Tibial nerve (tissue), 4 donors: ENCODE results near the gene HSPH1. TPM values are rescaled to one million over a fixed set of nuclear protein-coding genes. Genes with fewer than 3 reads are reported as not detected.

Experiments used
- DNase-seq, 2 donors: peaks; one replicate each; pipeline ENCODE4 v3.0.0-alpha.2; 2019; ENCODE audit warnings: low spot score in 2 of 2
- H3K27ac ChIP-seq, 4 donors: fragments of 200-600 bp; sonication (generic) in 3 of 4; one replicate each; pipeline ENCODE4 v1.5.1; 2017 to 2019; ENCODE audit warnings: mild to moderate bottlenecking in 1 of 4
- H3K27me3 ChIP-seq, 2 donors: fragments of 200-600 bp; sonication (generic) in 1 of 2; one replicate each; pipeline versions ENCODE4 v1.5.1 to v1.6.0; 2017 to 2019
- H3K36me3 ChIP-seq, 3 donors: fragments of 200-600 bp; sonication (generic); one replicate each; pipeline ENCODE4 v1.5.1; 2018 to 2019
- H3K4me1 ChIP-seq, 4 donors: fragments of 200-600 bp; sonication (generic) in 3 of 4; one replicate each; pipeline ENCODE4 v1.5.1; 2017 to 2019
- H3K4me3 ChIP-seq, 4 donors: fragments of 200-600 bp; sonication (generic) in 3 of 4; one replicate each; pipeline ENCODE4 v1.5.1; 2017 to 2019; ENCODE audit warnings: mild to moderate bottlenecking in 1 of 4, moderate library complexity in 1 of 4
- H3K9me3 ChIP-seq, 4 donors: fragments of 200-600 bp; sonication (generic) in 3 of 4; one replicate each; pipeline ENCODE4 v1.5.1; 2017 to 2019
- CTCF ChIP-seq, 5 experiments: fragments of 200-600 bp in 3 of 5; fragments of 450-650 bp in 2 of 5; sonication (generic) in 3 of 5; IDR thresholded peaks; one replicate each; pipeline ENCODE4 v1.5.1; 2016 to 2019; ENCODE audit warnings: antibody characterized with exemption in 5 of 5, mild to moderate bottlenecking in 3 of 5, moderate library complexity in 2 of 5
- EP300 ChIP-seq, 2 donors: sonication (generic); formaldehyde crosslinking; IDR thresholded peaks; one replicate each; pipeline ENCODE4 v1.6.1; 2017; ENCODE audit warnings: antibody characterized with exemption in 2 of 2, mild to moderate bottlenecking in 1 of 2
- POLR2A ChIP-seq, 2 donors: fragments of 450-650 bp; IDR thresholded peaks; one replicate each; pipeline ENCODE4 v1.6.1; 2017; ENCODE audit warnings: antibody characterized with exemption in 2 of 2, mild to moderate bottlenecking in 2 of 2, moderate library complexity in 2 of 2
- WGBS, 2 donors: methylation state at CpG; one replicate each; pipeline ENCODE4 v1.1.5; 2018; 5-methylcytosine and 5-hydroxymethylcytosine counted together
- total RNA-seq, 4 donors: library from RNA; depleted of rRNA; stranded (reverse); fragments of >200 nt; gene quantifications; one replicate each; pipeline ENCODE4 v1.1.0, GENCODE V29; 2016

HSPH1 gene
- total RNA-seq, 4 donors from 2014 or later: 26.2 to 41.7 (median 30.0) TPM

GRCh38 chr13:31092646-31093045 lies 69.1 kb downstream of the HSPH1 start:
- Histone ChIP-seq H3K9me3 (no peaks in the 10 kb centered on the region), H3K27ac (no peak overlapping the region), H3K4me3 (no peak overlapping the region), H3K4me1 (no peaks in the 10 kb centered on the region), H3K27me3 (no peaks in the 10 kb centered on the region), H3K36me3 (no peaks in the 10 kb centered on the region)
- DNase-seq: no peak
- TF ChIP-seq EP300 (IDR thresholded peaks at IDR 0.05) (no peak), CTCF (IDR thresholded peaks at IDR 0.05) (no peak), POLR2A (IDR thresholded peaks at IDR 0.05) (no peak)
- WGBS, 2 donors: 92 to 99% methylated on average over 5 of the region's 5 CpGs

GRCh38 chr13:31090961-31091624 lies 70.6 kb downstream of the HSPH1 start:
- TF ChIP-seq POLR2A (IDR thresholded peaks at IDR 0.05) (no peak), EP300 (IDR thresholded peaks at IDR 0.05) (no peak), CTCF (IDR thresholded peaks at IDR 0.05) (no peak)
- DNase-seq: no peak
- Histone ChIP-seq H3K4me3 (no peak overlapping the region), H3K27ac (no peak overlapping the region), H3K4me1 (no peaks in the 10 kb centered on the region), H3K9me3 (no peaks in the 10 kb centered on the region), H3K27me3 (no peaks in the 10 kb centered on the region), H3K36me3 (no peaks in the 10 kb centered on the region)
- 51 to 63% methylated on average over 16 of the region's 16 CpGs for WGBS, 2 donors

GRCh38 chr13:31090096-31090495 lies 71.6 kb downstream of the HSPH1 start:
- no peak for TF ChIP-seq POLR2A (IDR thresholded peaks at IDR 0.05)
- no peak for TF ChIP-seq CTCF (IDR thresholded peaks at IDR 0.05)
- TF ChIP-seq EP300 (IDR thresholded peaks at IDR 0.05): no peak
- Histone ChIP-seq H3K4me3 (no peak overlapping the region), H3K27me3 (no peaks in the 10 kb centered on the region), H3K27ac (no peak overlapping the region), H3K9me3 (no peaks in the 10 kb centered on the region), H3K4me1 (no peaks in the 10 kb centered on the region), H3K36me3 (no peaks in the 10 kb centered on the region)
- DNase-seq: no peak
- WGBS, 2 donors: 67 to 76% methylated on average over 5 of the region's 5 CpGs

- WGBS, 2 donors: 79 to 87% methylated on average over 3 of the region's 3 CpGs
- TF ChIP-seq POLR2A (IDR thresholded peaks at IDR 0.05) (no peak), EP300 (IDR thresholded peaks at IDR 0.05) (no peak), CTCF (IDR thresholded peaks at IDR 0.05) (no peak)
- Histone ChIP-seq H3K36me3 (no peaks in the 10 kb centered on the region), H3K4me3 (no peak overlapping the region), H3K4me1 (no peaks in the 10 kb centered on the region), H3K9me3 (no peaks in the 10 kb centered on the region), H3K27ac (no peak overlapping the region), H3K27me3 (no peaks in the 10 kb centered on the region)
- DNase-seq: no peak
Measured at GRCh38 chr13:31089649-31090048, 72.1 kb downstream of the HSPH1 start.

GRCh38 chr13:31088826-31089420 lies 72.8 kb downstream of the HSPH1 start:
- TF ChIP-seq CTCF (IDR thresholded peaks at IDR 0.05) (no peak), POLR2A (IDR thresholded peaks at IDR 0.05) (no peak), EP300 (IDR thresholded peaks at IDR 0.05) (no peak)
- no peak for DNase-seq
- H3K4me3 ChIP-seq: no peak overlapping the region
- no peaks in the 10 kb centered on the region for H3K27me3 ChIP-seq
- H3K36me3 ChIP-seq: no peaks in the 10 kb centered on the region
- no peaks in the 10 kb centered on the region for H3K4me1 ChIP-seq
- no peaks in the 10 kb centered on the region for H3K9me3 ChIP-seq
- H3K27ac ChIP-seq: no peak overlapping the region
- 79 to 90% methylated on average over 6 to 8 of the region's 8 CpGs for WGBS, 2 donors
